HepG2 (cell line): ENCODE results near the gene IL4I1. TPM values are rescaled to one million over a fixed set of nuclear protein-coding genes. Genes with fewer than 3 reads are reported as not detected.
A peak's percentile ranks its signal among the peaks of the same experiment; 100 is the strongest.

Source experiments
- ATAC-seq: fragments of 200-7000 bp; cut with Tn5 transposase; 3 replicates; pipeline ENCODE4 v1.9.1; 2020; ENCODE audit warnings: mild to moderate bottlenecking, moderate library complexity
- BruUV-seq: library from RNA; stranded (reverse); fragments of 400-500 nt; replicated peaks from 2 replicates; lab custom pipeline; 2021; lab: Mats Ljungman, UMichigan
- CTCF ChIA-PET: fragments of 300-600 bp; formaldehyde crosslinking; extraction: SDS; loops from one replicate; lab custom pipeline; 2021; ENCODE audit warnings: low total read pairs, inconsistent platforms, low intra/inter-chr PET ratio; lab: Yijun Ruan, JAX
- POLR2A ChIA-PET: fragments of 350-600 bp; sonication (Branson Sonifier 250); formaldehyde crosslinking; loops from one replicate; lab custom pipeline; 2020; ENCODE audit warnings: antibody characterized with exemption, inconsistent platforms; lab: Yijun Ruan, JAX
- DNase-seq: peaks from one replicate; pipeline ENCODE4 v3.0.0-alpha.2; 2015; ENCODE audit warnings: low spot score
- FAIRE-seq: peaks from 3 replicates; lab custom pipeline; 2011; peaks lifted over from hg19 to GRCh38; lab: Jason Lieb, UNC
- H2AFZ ChIP-seq: one replicate; pipeline ENCODE4 v1.6.1; 2011; ENCODE audit warnings: low read length, inconsistent platforms
- H3K27ac ChIP-seq: fragments of 300-600 bp; 3 replicates; pipeline ENCODE4 v1.8.0; 2011; ENCODE audit warnings: mixed run types, mild to moderate bottlenecking, mixed read lengths, low read length, inconsistent platforms; ENCODE audit not compliant: insufficient read depth; ENCODE audit errors: extremely low read length
- H3K27me3 ChIP-seq, 2 experiments: fragments of 200-600 bp in 1 of 2; 2 replicates in 1 of 2; 3 replicates in 1 of 2; pipeline versions ENCODE4 v1.6.0 to v1.8.0; 2011; ENCODE audit warnings: low read length in 2 of 2, mild to moderate bottlenecking in 2 of 2, moderate library complexity in 2 of 2, inconsistent platforms in 1 of 2; ENCODE audit not compliant: insufficient read depth in 2 of 2, control insufficient read depth in 1 of 2
- H3K36me3 ChIP-seq, 2 experiments: fragments of 200-600 bp in 1 of 2; replicated peaks in 1 of 2; 2 replicates in 1 of 2; 3 replicates in 1 of 2; pipeline versions ENCODE4 v1.5.1 to v1.8.0; 2011; ENCODE audit warnings: low read length in 2 of 2, inconsistent platforms in 1 of 2; ENCODE audit not compliant: insufficient read depth in 2 of 2, control insufficient read depth in 1 of 2
- H3K4me1 ChIP-seq: 2 replicates; pipeline ENCODE4 v1.5.1; 2012; ENCODE audit warnings: low read length, inconsistent platforms; ENCODE audit not compliant: insufficient read depth
- H3K4me2 ChIP-seq: 2 replicates; pipeline ENCODE4 v1.6.0; 2011; ENCODE audit warnings: low read depth, low read length, inconsistent platforms
- H3K4me3 ChIP-seq, 3 experiments: fragments of 200-600 bp in 1 of 3; sonication (generic), shearing (Covaris generic) in 1 of 3; replicated peaks in 1 of 3; 2 replicates each; pipeline ENCODE4 v1.5.1; 2011 to 2016; ENCODE audit warnings: low read length in 3 of 3, inconsistent platforms in 2 of 3, low read depth in 2 of 3, mild to moderate bottlenecking in 2 of 3, control low read depth in 1 of 3, mixed read lengths in 1 of 3; ENCODE audit not compliant: insufficient read depth in 1 of 3
- H3K79me2 ChIP-seq: one replicate; pipeline ENCODE4 v1.6.1; 2011; ENCODE audit warnings: low read length, inconsistent platforms; ENCODE audit not compliant: insufficient read depth
- H3K9ac ChIP-seq: 2 replicates; pipeline ENCODE4 v1.6.0; 2011; ENCODE audit warnings: mild to moderate bottlenecking, low read depth, low read length, inconsistent platforms; ENCODE audit not compliant: insufficient read depth
- H3K9me3 ChIP-seq: 2 replicates; pipeline ENCODE4 v1.5.1; 2012; ENCODE audit warnings: mild to moderate bottlenecking, low read length
- H4K20me1 ChIP-seq: 2 replicates; pipeline ENCODE4 v1.6.0; 2011; ENCODE audit warnings: inconsistent platforms, mild to moderate bottlenecking, low read length, moderate library complexity; ENCODE audit not compliant: insufficient read depth
- DR1 ChIP-seq: sonication (generic); formaldehyde crosslinking; IDR thresholded peaks from 2 replicates; pipeline ENCODE4 v1.8.0; 2021; ENCODE audit warnings: mild to moderate bottlenecking, missing genetic modification reagents, inconsistent platforms
- ISX ChIP-seq: sonication (generic); formaldehyde crosslinking; conservative IDR thresholded peaks from 2 replicates; pipeline ENCODE4 v1.5.0; 2020; ENCODE audit warnings: missing genetic modification reagents
- KLF9 ChIP-seq: IDR thresholded peaks from 2 replicates; pipeline ENCODE4 v1.6.1; 2016; ENCODE audit warnings: low read depth
- MAFK ChIP-seq, 2 experiments: IDR thresholded peaks in 1 of 2; conservative IDR thresholded peaks in 1 of 2; 2 replicates each; pipeline ENCODE4 v1.6.1; 2011; ENCODE audit warnings: improper control_type of control experiment in 2 of 2, low read length in 2 of 2
- MIER2 ChIP-seq: IDR thresholded peaks from 2 replicates; pipeline ENCODE4 v1.6.1; 2016; ENCODE audit warnings: missing biosample characterization, missing genetic modification reagents
- NFIC ChIP-seq: IDR thresholded peaks from 2 replicates; pipeline ENCODE4 v1.6.1; 2012; ENCODE audit warnings: mild to moderate bottlenecking, low read length, inconsistent platforms
- PCBP1 ChIP-seq: fragments of 200-400 bp; formaldehyde crosslinking; IDR thresholded peaks from 2 replicates; pipeline ENCODE4 v1.6.1; 2017; ENCODE audit warnings: mild to moderate bottlenecking, low read depth, low read length, borderline replicate concordance
- SSRP1 ChIP-seq: IDR thresholded peaks from 2 replicates; pipeline ENCODE4 v1.6.1; 2016; ENCODE audit warnings: control low read depth
- TAF1 ChIP-seq: sonication (generic); formaldehyde crosslinking; IDR thresholded peaks from 2 replicates; pipeline ENCODE4 v1.4.0; 2020; ENCODE audit warnings: missing genetic modification reagents
- WIZ ChIP-seq: sonication (generic); formaldehyde crosslinking; IDR thresholded peaks from 2 replicates; pipeline ENCODE4 v1.5.1; 2020; ENCODE audit warnings: mild to moderate bottlenecking, missing genetic modification reagents
- ZBED4 ChIP-seq: sonication (generic); formaldehyde crosslinking; IDR thresholded peaks from 2 replicates; pipeline ENCODE4 v1.4.0; 2020; ENCODE audit warnings: missing genetic modification reagents, borderline replicate concordance
- ZFY ChIP-seq: sonication (generic); formaldehyde crosslinking; IDR thresholded peaks from 2 replicates; pipeline ENCODE4 v1.4.0; 2020; ENCODE audit warnings: missing genetic modification reagents
- ZNF720 ChIP-seq: sonication (generic); formaldehyde crosslinking; IDR thresholded peaks from 2 replicates; pipeline ENCODE4 v1.4.0; 2020; ENCODE audit warnings: missing genetic modification reagents
- ZNF766 ChIP-seq: sonication (generic); formaldehyde crosslinking; IDR thresholded peaks from 2 replicates; pipeline ENCODE4 v1.5.0; 2020; ENCODE audit warnings: missing genetic modification reagents, borderline replicate concordance
- WGBS: methylation state at CpG from one replicate; pipeline ENCODE4 v1.1.6; 2017; ENCODE audit warnings: low lambda C conversion rate; 5-methylcytosine and 5-hydroxymethylcytosine counted together
- in situ Hi-C: cut with HindIII; loops from 2 replicates; pipeline ENCODE4 v1.10.0; 2017; ENCODE audit warnings: low pct_unique_long_range_greater_than_20kb; ENCODE audit not compliant: extremely low pct_ligation_motif_present
- intact Hi-C: fragments of 100-400 bp; cut with micrococcal nuclease; formaldehyde crosslinking; loops from one replicate; pipeline ENCODE4 v1.10.0; 2022; ENCODE audit not compliant: unreplicated experiment
- polyA plus RNA-seq, 8 experiments: library from polyadenylated mRNA; depleted of rRNA in 3 of 8; stranded (reverse) in 7 of 8; unstranded in 1 of 8; fragments of >200 nt; fragmentation: Illumina TruSeq in 4 of 8; extraction: Trizol in 4 of 8; gene quantifications; 2 replicates each; pipeline versions ENCODE4 v1.2.1 to v1.2.3, GENCODE V29; 2011 to 2016; ENCODE audit warnings: low read depth in 4 of 8, missing spikeins in 1 of 8, mixed read lengths in 1 of 8; ENCODE audit not compliant: insufficient read depth in 1 of 8
- total RNA-seq, 5 experiments: library from RNA; depleted of rRNA; stranded (reverse); fragments of >200 nt; fragmentation: Illumina TruSeq; extraction: Trizol; gene quantifications; 2 replicates each; pipeline ENCODE4 v1.2.3, GENCODE V29; 2016; ENCODE audit warnings: low read depth in 1 of 5
- TF ChIP-seq, protein P1 (sequence below): sonication (generic); formaldehyde crosslinking; IDR thresholded peaks from 2 replicates; pipeline ENCODE4 v1.4.0; 2020; ENCODE audit warnings: mild to moderate bottlenecking, missing genetic modification reagents, borderline replicate concordance
- TF ChIP-seq, protein P2 (sequence below): IDR thresholded peaks from 2 replicates; pipeline ENCODE4 v1.6.1; 2018; ENCODE audit warnings: missing genetic modification reagents

Gene IL4I1
- total and polyA plus RNA-seq, 2 of the 13 experiments (the other 11 are each of a cell fraction or from before 2014, with no cell fraction given), result not detected

DNA sequence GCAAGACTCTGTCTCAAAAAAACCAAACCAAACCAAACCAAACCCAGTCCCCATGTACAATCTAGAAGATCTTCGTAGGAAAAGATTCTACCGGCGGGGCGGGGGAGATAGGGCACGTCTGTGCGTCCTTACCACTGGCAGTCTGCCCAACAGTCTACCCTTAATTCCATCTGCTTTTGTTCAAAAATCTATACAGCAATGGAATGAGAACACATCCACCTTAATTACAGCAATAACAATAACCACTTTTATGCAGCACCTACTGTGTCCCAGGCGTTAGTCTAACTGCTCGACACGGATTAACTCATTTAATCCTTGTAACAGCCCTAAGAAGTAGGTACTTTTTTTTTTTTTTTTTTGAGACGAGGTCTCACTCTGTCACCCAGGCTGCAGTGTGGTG is 29.8 kb upstream of the IL4I1 start (continued):
- TF ChIP-seq, protein P1, sequence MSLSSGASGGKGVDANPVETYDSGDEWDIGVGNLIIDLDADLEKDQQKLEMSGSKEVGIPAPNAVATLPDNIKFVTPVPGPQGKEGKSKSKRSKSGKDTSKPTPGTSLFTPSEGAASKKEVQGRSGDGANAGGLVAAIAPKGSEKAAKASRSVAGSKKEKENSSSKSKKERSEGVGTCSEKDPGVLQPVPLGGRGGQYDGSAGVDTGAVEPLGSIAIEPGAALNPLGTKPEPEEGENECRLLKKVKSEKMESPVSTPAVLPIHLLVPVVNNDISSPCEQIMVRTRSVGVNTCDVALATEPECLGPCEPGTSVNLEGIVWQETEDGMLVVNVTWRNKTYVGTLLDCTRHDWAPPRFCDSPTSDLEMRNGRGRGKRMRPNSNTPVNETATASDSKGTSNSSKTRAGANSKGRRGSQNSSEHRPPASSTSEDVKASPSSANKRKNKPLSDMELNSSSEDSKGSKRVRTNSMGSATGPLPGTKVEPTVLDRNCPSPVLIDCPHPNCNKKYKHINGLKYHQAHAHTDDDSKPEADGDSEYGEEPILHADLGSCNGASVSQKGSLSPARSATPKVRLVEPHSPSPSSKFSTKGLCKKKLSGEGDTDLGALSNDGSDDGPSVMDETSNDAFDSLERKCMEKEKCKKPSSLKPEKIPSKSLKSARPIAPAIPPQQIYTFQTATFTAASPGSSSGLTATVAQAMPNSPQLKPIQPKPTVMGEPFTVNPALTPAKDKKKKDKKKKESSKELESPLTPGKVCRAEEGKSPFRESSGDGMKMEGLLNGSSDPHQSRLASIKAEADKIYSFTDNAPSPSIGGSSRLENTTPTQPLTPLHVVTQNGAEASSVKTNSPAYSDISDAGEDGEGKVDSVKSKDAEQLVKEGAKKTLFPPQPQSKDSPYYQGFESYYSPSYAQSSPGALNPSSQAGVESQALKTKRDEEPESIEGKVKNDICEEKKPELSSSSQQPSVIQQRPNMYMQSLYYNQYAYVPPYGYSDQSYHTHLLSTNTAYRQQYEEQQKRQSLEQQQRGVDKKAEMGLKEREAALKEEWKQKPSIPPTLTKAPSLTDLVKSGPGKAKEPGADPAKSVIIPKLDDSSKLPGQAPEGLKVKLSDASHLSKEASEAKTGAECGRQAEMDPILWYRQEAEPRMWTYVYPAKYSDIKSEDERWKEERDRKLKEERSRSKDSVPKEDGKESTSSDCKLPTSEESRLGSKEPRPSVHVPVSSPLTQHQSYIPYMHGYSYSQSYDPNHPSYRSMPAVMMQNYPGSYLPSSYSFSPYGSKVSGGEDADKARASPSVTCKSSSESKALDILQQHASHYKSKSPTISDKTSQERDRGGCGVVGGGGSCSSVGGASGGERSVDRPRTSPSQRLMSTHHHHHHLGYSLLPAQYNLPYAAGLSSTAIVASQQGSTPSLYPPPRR (CRISPR knock-in tag), result no peak
- no peak for TF ChIP-seq KLF9 (CRISPR knock-in tag)
- TF ChIP-seq, protein P2, sequence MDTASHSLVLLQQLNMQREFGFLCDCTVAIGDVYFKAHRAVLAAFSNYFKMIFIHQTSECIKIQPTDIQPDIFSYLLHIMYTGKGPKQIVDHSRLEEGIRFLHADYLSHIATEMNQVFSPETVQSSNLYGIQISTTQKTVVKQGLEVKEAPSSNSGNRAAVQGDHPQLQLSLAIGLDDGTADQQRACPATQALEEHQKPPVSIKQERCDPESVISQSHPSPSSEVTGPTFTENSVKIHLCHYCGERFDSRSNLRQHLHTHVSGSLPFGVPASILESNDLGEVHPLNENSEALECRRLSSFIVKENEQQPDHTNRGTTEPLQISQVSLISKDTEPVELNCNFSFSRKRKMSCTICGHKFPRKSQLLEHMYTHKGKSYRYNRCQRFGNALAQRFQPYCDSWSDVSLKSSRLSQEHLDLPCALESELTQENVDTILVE, result no peak
- no peak for TF ChIP-seq PCBP1
- no peak for TF ChIP-seq ZNF720 (CRISPR knock-in tag)
- no peak for TF ChIP-seq NFIC

- H3K4me3 ChIP-seq, result no peak overlapping the region
- WGBS, result 91% methylated on average over 5 of the region's 5 CpGs
- H3K27ac ChIP-seq, result no peak overlapping the region
- no peak overlapping the region for H3K9ac ChIP-seq
- H3K9me3 ChIP-seq, result no peaks in the 10 kb centered on the region
- no peak overlapping the region for H2AFZ ChIP-seq
- peaks cover 2% of the 10 kb centered on the region; the same call in 1 of the 2 replicates for H4K20me1 ChIP-seq
- ATAC-seq (no peak), DNase-seq (no peak), FAIRE-seq (no peak)
- in situ Hi-C loops, result no loop called here
- ChIA-PET POLR2A (no interaction called here), CTCF (no interaction called here)
- intact Hi-C loops, result no loop called here
- peaks cover 14 to 44% of the 10 kb centered on the region in 2 experiments; a peak in 4 of 5 replicates for H3K36me3 ChIP-seq
- H3K79me2 ChIP-seq, result peaks cover 64% of the 10 kb centered on the region
- no peaks in the 10 kb centered on the region; a peak in 1 of 5 replicates for H3K27me3 ChIP-seq
- peaks cover 27% of the 10 kb centered on the region for H3K4me1 ChIP-seq
- 0 out of 2 replicates have a peak overlapping the region, but pooled peaks have one; percentile 1 for H3K4me2 ChIP-seq
- no TSS peak for BruUV-seq
- TF ChIP-seq ISX (CRISPR knock-in tag) (no peak), MIER2 (CRISPR knock-in tag) (no peak), WIZ (no peak), DR1 (CRISPR knock-in tag) (no peak), MAFK (conservative IDR thresholded peaks at IDR 0.05 in 1 of 2, IDR thresholded peaks at IDR 0.05 in 1 of 2; ENCODE audit: low read length in 2 of 2) (no peak), ZNF766 (CRISPR knock-in tag) (no peak), TAF1 (CRISPR knock-in tag) (no peak), ZFY (no peak), SSRP1 (CRISPR knock-in tag) (no peak), ZBED4 (no peak)
Measured at GRCh38 chr19:49925486-49925885, 28.8 kb upstream of the IL4I1 start.
